Measurements from ENCODE around the gene NR4A1. TPM values are rescaled to one million over a fixed set of nuclear protein-coding genes. Genes with fewer than 3 reads are reported as not detected.

Gene NR4A1
- polyA plus RNA-seq, 1 donor (not counting 4 experiments of a cell fraction or from before 2014, with no cell fraction given), result 3.9 TPM

GRCh38 chr12:52069327-52070184 is 18.3 kb downstream of the NR4A1 start, which contains the start of gene ATG101:
Gene ATG101 (plus strand): TSS chr12:52069978. CDS start chr12:52073651, 3,673 bp downstream.
- no peaks in the 10 kb centered on the region for H3K9me1 ChIP-seq (ENCODE audit: control insufficient read depth, extremely low read depth, insufficient read depth, low read length)
- H3K36me3 ChIP-seq (ENCODE audit: control insufficient read depth in 2 of 2, extremely low read depth in 1 of 2, insufficient read depth in 2 of 2, low read length in 2 of 2), result peaks cover 4 to 21% of the 10 kb centered on the region in 2 experiments
- dilution Hi-C loops (cut with MboI; ENCODE audit: extremely low pct_ligation_motif_present, low sequenced_read_pairs), result no loop called here
- peak within 1 kb of the TSS; percentile 95 for H3K27ac ChIP-seq (ENCODE audit: control insufficient read depth, insufficient read depth, low read length)
- TF ChIP-seq, protein P1, sequence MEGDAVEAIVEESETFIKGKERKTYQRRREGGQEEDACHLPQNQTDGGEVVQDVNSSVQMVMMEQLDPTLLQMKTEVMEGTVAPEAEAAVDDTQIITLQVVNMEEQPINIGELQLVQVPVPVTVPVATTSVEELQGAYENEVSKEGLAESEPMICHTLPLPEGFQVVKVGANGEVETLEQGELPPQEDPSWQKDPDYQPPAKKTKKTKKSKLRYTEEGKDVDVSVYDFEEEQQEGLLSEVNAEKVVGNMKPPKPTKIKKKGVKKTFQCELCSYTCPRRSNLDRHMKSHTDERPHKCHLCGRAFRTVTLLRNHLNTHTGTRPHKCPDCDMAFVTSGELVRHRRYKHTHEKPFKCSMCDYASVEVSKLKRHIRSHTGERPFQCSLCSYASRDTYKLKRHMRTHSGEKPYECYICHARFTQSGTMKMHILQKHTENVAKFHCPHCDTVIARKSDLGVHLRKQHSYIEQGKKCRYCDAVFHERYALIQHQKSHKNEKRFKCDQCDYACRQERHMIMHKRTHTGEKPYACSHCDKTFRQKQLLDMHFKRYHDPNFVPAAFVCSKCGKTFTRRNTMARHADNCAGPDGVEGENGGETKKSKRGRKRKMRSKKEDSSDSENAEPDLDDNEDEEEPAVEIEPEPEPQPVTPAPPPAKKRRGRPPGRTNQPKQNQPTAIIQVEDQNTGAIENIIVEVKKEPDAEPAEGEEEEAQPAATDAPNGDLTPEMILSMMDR (optimal IDR thresholded peaks at IDR 0.05 in 1 of 3, IDR thresholded peaks at IDR 0.05 in 1 of 3, conservative IDR thresholded peaks at IDR 0.05 in 1 of 3; ENCODE audit: extremely low read depth in 1 of 3, insufficient read depth in 2 of 3, low read length in 3 of 3), result peak; percentile 80 to 95 (median 81)
- TF ChIP-seq EZH2 (IDR thresholded peaks at IDR 0.05; ENCODE audit: low read length), result no peak
- FAIRE-seq (peak; percentile 72), DNase-seq (ENCODE audit: low read depth, low spot score) (peak; percentile 69)
- peak within 1 kb of the TSS; percentile 82 to 98 (median 98) for H3K4me3 ChIP-seq (ENCODE audit: control insufficient read depth in 2 of 3, extremely low read depth in 1 of 3, insufficient read depth in 2 of 3, low read depth in 1 of 3, low read length in 3 of 3)
- peak within 1 kb of the TSS; percentile 91 for H2AFZ ChIP-seq (ENCODE audit: control insufficient read depth, low read length)
- peaks cover 15% of the 10 kb centered on the region for H3K4me1 ChIP-seq (ENCODE audit: control insufficient read depth, extremely low read depth, insufficient read depth, low read length)
- no peaks in the 10 kb centered on the region for H3K9me3 ChIP-seq (ENCODE audit: control insufficient read depth, low read depth, low read length)
- peak within 1 kb of the TSS; percentile 70 for H3K4me2 ChIP-seq (ENCODE audit: control insufficient read depth, extremely low read depth, insufficient read depth, low read depth, low read length)
- H3K27me3 ChIP-seq (ENCODE audit: control insufficient read depth, extremely low read depth, insufficient read depth, low read length), result peaks cover 3% of the 10 kb centered on the region
- H3K79me2 ChIP-seq (ENCODE audit: control insufficient read depth, insufficient read depth, low read length), result peaks cover 47% of the 10 kb centered on the region
- peaks cover 3% of the 10 kb centered on the region for H4K20me1 ChIP-seq (ENCODE audit: control insufficient read depth, extremely low read depth, insufficient read depth, low read length)
- peak within 1 kb of the TSS; percentile 93 for H3K9ac ChIP-seq (ENCODE audit: control insufficient read depth, extremely low read depth, insufficient read depth, low read length)

GRCh38 chr12:52070185-52070925 is 19.1 kb downstream of the NR4A1 start:
- Histone ChIP-seq H3K4me1 (ENCODE audit: control insufficient read depth, extremely low read depth, insufficient read depth, low read length) (peaks cover 15% of the 10 kb centered on the region), H3K27ac (ENCODE audit: control insufficient read depth, insufficient read depth, low read length) (peak overlapping the region; percentile 95), H3K79me2 (ENCODE audit: control insufficient read depth, insufficient read depth, low read length) (peaks cover 54% of the 10 kb centered on the region), H3K9me3 (ENCODE audit: control insufficient read depth, low read depth, low read length) (no peaks in the 10 kb centered on the region), H3K9me1 (ENCODE audit: control insufficient read depth, extremely low read depth, insufficient read depth, low read length) (no peaks in the 10 kb centered on the region), H2AFZ (ENCODE audit: control insufficient read depth, low read length) (peak overlapping the region; percentile 91), H4K20me1 (ENCODE audit: control insufficient read depth, extremely low read depth, insufficient read depth, low read length) (peaks cover 3% of the 10 kb centered on the region), H3K9ac (ENCODE audit: control insufficient read depth, extremely low read depth, insufficient read depth, low read length) (peak overlapping the region; percentile 93), H3K36me3 (ENCODE audit: control insufficient read depth in 2 of 2, extremely low read depth in 1 of 2, insufficient read depth in 2 of 2, low read length in 2 of 2) (peaks cover 7 to 26% of the 10 kb centered on the region in 2 experiments), H3K27me3 (ENCODE audit: control insufficient read depth, extremely low read depth, insufficient read depth, low read length) (peaks cover 3% of the 10 kb centered on the region), H3K4me3 (ENCODE audit: control insufficient read depth in 2 of 3, extremely low read depth in 1 of 3, insufficient read depth in 2 of 3, low read depth in 1 of 3, low read length in 3 of 3) (peak overlapping the region; percentile 82 to 98 (median 98)), H3K4me2 (ENCODE audit: control insufficient read depth, extremely low read depth, insufficient read depth, low read depth, low read length) (peak overlapping the region; percentile 70)
- FAIRE-seq (no peak), DNase-seq (ENCODE audit: low read depth, low spot score) (no peak)
- dilution Hi-C loops (cut with MboI; ENCODE audit: extremely low pct_ligation_motif_present, low sequenced_read_pairs), result no loop called here
- TF ChIP-seq EZH2 (IDR thresholded peaks at IDR 0.05; ENCODE audit: low read length), result no peak
- TF ChIP-seq, protein P1 (optimal IDR thresholded peaks at IDR 0.05 in 1 of 3, IDR thresholded peaks at IDR 0.05 in 1 of 3, conservative IDR thresholded peaks at IDR 0.05 in 1 of 3; ENCODE audit: extremely low read depth in 1 of 3, insufficient read depth in 2 of 3, low read length in 3 of 3), result no peak

Data from keratinocyte (primary cell).